Bronchial smooth muscle cell (primary cell): Measurements from ENCODE around the gene APBB3. TPM values are rescaled to one million over a fixed set of nuclear protein-coding genes. Genes with fewer than 3 reads are reported as not detected.

Experiments
- total RNA-seq: library from RNA; depleted of rRNA; stranded (reverse); fragments of >200 nt; gene quantifications from 2 replicates; pipeline ENCODE4 v1.2.1, GENCODE V29; 2014

Gene APBB3, protein sequence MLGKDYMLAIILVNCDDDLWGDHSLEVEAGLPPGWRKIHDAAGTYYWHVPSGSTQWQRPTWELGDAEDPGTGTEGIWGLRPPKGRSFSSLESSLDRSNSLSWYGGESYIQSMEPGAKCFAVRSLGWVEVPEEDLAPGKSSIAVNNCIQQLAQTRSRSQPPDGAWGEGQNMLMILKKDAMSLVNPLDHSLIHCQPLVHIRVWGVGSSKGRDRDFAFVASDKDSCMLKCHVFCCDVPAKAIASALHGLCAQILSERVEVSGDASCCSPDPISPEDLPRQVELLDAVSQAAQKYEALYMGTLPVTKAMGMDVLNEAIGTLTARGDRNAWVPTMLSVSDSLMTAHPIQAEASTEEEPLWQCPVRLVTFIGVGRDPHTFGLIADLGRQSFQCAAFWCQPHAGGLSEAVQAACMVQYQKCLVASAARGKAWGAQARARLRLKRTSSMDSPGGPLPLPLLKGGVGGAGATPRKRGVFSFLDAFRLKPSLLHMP
- total RNA-seq: 19.7 and 30.9 TPM in 2 replicates

DNA sequence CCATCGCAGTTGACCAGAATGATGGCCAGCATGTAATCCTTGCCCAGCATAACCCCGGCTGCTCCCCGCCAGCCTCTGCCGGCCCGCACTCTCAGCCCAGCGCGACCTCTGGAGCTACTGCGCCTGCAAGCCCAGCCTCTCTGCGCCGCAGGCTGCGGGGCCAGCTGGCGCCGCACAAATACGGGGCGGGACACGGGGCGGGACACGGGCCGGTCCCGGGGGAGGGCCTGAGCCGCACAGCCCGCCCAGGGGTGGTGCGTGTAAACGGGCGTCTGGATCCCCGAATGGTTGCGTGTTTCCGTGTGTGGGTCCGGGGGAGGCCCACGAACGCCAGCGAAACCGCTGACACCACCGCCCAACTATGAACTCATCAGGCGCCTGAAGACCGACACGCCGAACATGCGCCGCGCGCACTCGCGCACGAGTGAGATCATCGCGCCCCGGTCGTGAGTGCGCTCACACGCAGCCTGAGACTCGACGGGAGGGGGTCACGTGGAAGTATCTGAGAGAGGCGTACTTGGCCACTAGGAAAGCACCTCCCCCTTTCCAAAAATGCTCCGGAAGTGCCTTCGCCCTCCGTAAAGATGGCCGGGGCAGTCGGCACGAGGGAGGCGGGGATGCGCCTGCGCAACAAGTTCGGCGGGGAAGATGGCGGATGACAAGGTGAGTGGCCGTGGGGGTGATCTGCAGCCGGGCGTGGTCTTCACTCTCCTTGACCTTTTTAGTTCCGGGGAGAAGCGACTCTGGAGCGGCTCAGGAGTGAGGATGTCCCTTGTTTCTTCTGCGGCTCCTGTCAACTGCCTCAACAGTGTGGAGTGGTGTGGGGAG lies at the start of gene APBB3, which contains the start of gene SLC35A4:
APBB3 (minus strand) TSS at position 403 of the 828 bp plus-strand sequence; CDS start at position 50, 353 bp downstream.
SLC35A4 (plus strand) TSS at position 633 of the 828 bp plus-strand sequence. CDS start 2,342 bp downstream, outside the sequence.

DNA sequence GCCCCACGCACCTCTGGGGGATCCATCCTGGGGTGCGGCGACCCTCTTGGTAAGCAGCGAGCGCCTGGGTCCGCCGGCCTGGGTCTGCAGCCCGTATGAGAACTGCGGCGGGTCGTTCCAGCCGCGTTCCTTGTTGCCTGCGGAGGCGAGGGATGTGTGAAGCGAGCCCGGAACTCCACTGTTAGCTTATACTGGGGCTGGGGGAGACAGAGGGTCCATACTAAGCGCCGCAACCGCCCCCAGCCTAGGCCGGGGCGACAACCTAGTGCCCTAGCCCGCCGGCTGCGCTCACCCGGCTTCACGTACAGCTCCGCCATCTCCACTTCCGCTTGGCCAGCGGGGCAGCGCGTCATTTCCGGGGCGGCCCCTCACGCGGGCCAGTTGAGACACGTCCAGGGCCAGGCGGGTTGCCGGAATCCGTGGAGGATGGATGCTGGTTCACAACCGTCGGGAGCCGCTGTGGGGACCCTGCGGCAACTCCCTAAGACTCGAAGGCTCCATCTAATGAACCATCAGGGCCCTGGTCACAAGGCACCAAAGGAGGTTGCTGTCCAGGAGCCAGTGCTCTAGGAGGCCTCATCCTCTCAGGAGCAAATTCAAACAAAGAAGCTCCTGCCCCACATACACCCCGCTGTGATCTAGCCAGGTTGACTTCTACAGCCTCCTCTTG lies 7.1 kb downstream of the APBB3 start, which contains the start of gene SRA1:
SRA1 (minus strand) TSS at position 338 of the 670 bp plus-strand sequence; CDS start at position 317, 21 bp downstream.

DNA sequence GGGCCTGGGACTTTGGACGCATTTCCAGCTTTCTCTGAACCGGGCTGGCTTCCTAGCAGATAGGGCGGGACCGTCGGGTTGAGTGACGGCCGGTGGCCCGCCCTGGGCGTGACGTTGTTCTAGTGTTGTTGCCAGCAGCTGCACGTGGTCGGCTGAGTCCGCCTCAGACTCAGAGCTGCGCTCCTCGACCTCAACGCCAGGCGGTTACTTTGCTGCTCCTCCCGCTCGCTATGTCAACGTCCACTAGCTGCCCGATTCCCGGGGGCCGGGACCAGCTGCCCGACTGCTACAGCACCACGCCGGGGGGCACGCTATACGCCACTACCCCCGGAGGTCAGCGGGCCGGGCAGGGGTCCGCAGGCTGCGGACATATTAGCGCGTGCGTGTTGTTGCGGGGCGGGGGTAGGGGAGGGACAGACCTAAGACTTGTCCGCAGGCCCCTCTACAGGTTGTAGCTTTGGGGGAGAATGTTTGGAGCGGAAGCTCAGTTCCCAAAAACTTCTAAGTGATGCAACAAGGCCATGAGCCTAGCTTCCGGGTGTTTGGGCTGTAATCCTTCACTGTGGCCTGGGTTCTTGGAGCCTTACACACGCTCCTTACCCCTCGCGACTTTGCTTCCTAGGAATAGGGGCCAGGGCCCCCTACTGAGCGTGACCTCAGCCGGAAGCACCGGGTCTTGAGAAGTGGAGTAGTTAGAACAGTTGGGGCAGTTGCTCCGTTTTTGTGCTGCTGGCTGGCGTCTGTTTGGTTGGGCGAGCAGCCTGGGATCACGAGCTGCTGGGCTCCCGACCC lies 16.7 kb downstream of the APBB3 start, which contains the start of gene EIF4EBP3:
EIF4EBP3 (plus strand) TSS at position 155 of the 792 bp plus-strand sequence; CDS start at position 231, 76 bp downstream.

Other genes starting within 250 kb of the APBB3 start
- gene HBEGF, start 218.0 kb downstream of the APBB3 start, total RNA-seq: 0.47 and 0.52 TPM in 2 replicates
- gene SLC4A9, start 204.4 kb downstream of the APBB3 start, total RNA-seq: not detected in 2 replicates
- 53.4 and 55.2 TPM in 2 replicates for gene ANKHD1, start 162.8 kb downstream of the APBB3 start, total RNA-seq
- gene EIF4EBP3, start 16.9 kb downstream of the APBB3 start, total RNA-seq: 1.3 and 1.7 TPM in 2 replicates
- 23.0 and 26.6 TPM in 2 replicates for gene SRA1, start 7.1 kb downstream of the APBB3 start, total RNA-seq
- 8.7 and 10.2 TPM in 2 replicates for gene SLC35A4, start 230 bp upstream of the APBB3 start, total RNA-seq
- gene CD14, start 68.6 kb upstream of the APBB3 start, total RNA-seq: 0.32 TPM in 1 of 2 replicates, not detected in the other
- 6.2 and 6.8 TPM in 2 replicates for gene TMCO6, start 74.9 kb upstream of the APBB3 start, total RNA-seq
- gene NDUFA2, start 83.0 kb upstream of the APBB3 start, total RNA-seq: 94.2 and 102 TPM in 2 replicates
- gene IK, start 83.2 kb upstream of the APBB3 start, total RNA-seq: 130 and 168 TPM in 2 replicates
- gene WDR55, start 100.3 kb upstream of the APBB3 start, total RNA-seq: 19.0 and 22.4 TPM in 2 replicates
- 0.16 and 0.17 TPM in 2 replicates for gene DND1, start 109.0 kb upstream of the APBB3 start, total RNA-seq
- 73.1 and 73.9 TPM in 2 replicates for gene HARS1, start 126.8 kb upstream of the APBB3 start, total RNA-seq
- 27.0 and 34.0 TPM in 2 replicates for gene HARS2, start 126.9 kb upstream of the APBB3 start, total RNA-seq
- 69.5 and 93.2 TPM in 2 replicates for gene ZMAT2, start 135.8 kb upstream of the APBB3 start, total RNA-seq
- under 0.01 TPM in 2 replicates for gene PCDHA1, start 221.5 kb upstream of the APBB3 start, total RNA-seq
- under 0.01 TPM in 1 of 2 replicates, not detected in the other for gene PCDHA2, start 230.3 kb upstream of the APBB3 start, total RNA-seq
- gene PCDHA3, start 236.5 kb upstream of the APBB3 start, total RNA-seq: 0.32 and 0.34 TPM in 2 replicates
- gene PCDHA4, start 242.5 kb upstream of the APBB3 start, total RNA-seq: 0.32 and 0.86 TPM in 2 replicates